ENCODE data around the gene DCAF12. TPM values are rescaled to one million over a fixed set of nuclear protein-coding genes. Genes with fewer than 3 reads are reported as not detected.

Gene DCAF12
- total and polyA plus RNA-seq, 2 of the 4 experiments (the other 2 are of a cell fraction): 7.2 to 17.1 TPM

DNA sequence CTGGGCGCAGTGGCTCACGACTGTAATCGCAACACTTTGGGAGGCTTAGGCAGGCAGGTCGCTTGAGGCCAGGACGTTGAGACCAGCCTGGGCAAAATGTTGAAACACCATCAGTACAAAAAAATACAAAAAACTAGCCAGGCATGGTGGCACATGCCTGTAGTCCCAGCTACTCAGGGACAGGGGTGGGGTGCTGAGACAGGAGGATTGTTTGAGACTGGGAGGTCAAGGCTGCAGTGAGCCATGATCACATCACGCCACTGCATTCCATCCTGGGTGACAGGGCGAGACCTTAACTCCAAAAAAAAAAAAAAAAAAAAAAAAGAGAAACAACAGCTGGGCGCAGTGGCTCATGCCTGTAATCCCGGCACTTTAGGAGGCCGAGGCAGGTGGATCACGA is 23.7 kb downstream of the DCAF12 start:
- H2BK20ac ChIP-seq (ENCODE audit: low read depth, low read length): no peak overlapping the region
- ChIA-PET CTCF (no interaction called here), POLR2A (ENCODE audit: unreplicated experiment) (no interaction called here)
- in situ Hi-C loops (cut with MboI; ENCODE audit: low sequenced_read_pairs) (no loop called here), intact Hi-C loops (cut with micrococcal nuclease) (no loop called here), dilution Hi-C loops (cut with HindIII; ENCODE audit: low sequenced_read_pairs, unreplicated experiment) (no loop called here)
- H3K9me1 ChIP-seq (ENCODE audit: insufficient read depth, low read length): no peaks in the 10 kb centered on the region
- no peak overlapping the region for H3K18ac ChIP-seq (ENCODE audit: low read depth, low read length)
- no peak overlapping the region for H2AFZ ChIP-seq (replicated peaks; ENCODE audit: low read length, poor library complexity)
- ATAC-seq (ENCODE audit: low read depth) (no peak), DNase-seq (no peak)
- H4K20me1 ChIP-seq (ENCODE audit: insufficient read depth, low read length): no peaks in the 10 kb centered on the region
- H3K56ac ChIP-seq (ENCODE audit: extremely low read depth, insufficient read depth, low read length): no peak overlapping the region
- no peak overlapping the region for H2AK5ac ChIP-seq (ENCODE audit: low read depth, low read length)
- H3K23ac ChIP-seq (ENCODE audit: low read depth, low read length): no peak overlapping the region
- WGBS, 2 experiments (ENCODE audit: extremely low coverage in 2 of 2, insufficient read length in 1 of 2): 96% methylated on average over 5 of the region's 11 CpGs; no CpG with 5 or more reads in 1 of the 2 experiments
- H3K4me1 ChIP-seq (ENCODE audit: control insufficient read depth, insufficient read depth, low read length): no peaks in the 10 kb centered on the region
- H2BK5ac ChIP-seq (ENCODE audit: low read depth, low read length, poor library complexity, severe bottlenecking): no peak overlapping the region
- H3K4ac ChIP-seq (ENCODE audit: low read depth, low read length): no peak overlapping the region
- peaks cover 60% of the 10 kb centered on the region for H3K36me3 ChIP-seq (ENCODE audit: control insufficient read depth, insufficient read depth, low read length)
- H4K8ac ChIP-seq (ENCODE audit: low read depth in 2 of 2, low read length in 2 of 2): no peak overlapping the region
- TF ChIP-seq, protein P1, sequence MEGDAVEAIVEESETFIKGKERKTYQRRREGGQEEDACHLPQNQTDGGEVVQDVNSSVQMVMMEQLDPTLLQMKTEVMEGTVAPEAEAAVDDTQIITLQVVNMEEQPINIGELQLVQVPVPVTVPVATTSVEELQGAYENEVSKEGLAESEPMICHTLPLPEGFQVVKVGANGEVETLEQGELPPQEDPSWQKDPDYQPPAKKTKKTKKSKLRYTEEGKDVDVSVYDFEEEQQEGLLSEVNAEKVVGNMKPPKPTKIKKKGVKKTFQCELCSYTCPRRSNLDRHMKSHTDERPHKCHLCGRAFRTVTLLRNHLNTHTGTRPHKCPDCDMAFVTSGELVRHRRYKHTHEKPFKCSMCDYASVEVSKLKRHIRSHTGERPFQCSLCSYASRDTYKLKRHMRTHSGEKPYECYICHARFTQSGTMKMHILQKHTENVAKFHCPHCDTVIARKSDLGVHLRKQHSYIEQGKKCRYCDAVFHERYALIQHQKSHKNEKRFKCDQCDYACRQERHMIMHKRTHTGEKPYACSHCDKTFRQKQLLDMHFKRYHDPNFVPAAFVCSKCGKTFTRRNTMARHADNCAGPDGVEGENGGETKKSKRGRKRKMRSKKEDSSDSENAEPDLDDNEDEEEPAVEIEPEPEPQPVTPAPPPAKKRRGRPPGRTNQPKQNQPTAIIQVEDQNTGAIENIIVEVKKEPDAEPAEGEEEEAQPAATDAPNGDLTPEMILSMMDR (conservative IDR thresholded peaks at IDR 0.05; ENCODE audit: low read depth, low read length): no peak
- no peak for TF ChIP-seq FOS (IDR thresholded peaks at IDR 0.05; ENCODE audit: low read depth, low read length)
- TF ChIP-seq RAD21 (IDR thresholded peaks at IDR 0.05; ENCODE audit: low read length): no peak
- no peak for TF ChIP-seq MAZ (IDR thresholded peaks at IDR 0.05; ENCODE audit: borderline replicate concordance, low read depth, low read length)
- TF ChIP-seq, protein P2, sequence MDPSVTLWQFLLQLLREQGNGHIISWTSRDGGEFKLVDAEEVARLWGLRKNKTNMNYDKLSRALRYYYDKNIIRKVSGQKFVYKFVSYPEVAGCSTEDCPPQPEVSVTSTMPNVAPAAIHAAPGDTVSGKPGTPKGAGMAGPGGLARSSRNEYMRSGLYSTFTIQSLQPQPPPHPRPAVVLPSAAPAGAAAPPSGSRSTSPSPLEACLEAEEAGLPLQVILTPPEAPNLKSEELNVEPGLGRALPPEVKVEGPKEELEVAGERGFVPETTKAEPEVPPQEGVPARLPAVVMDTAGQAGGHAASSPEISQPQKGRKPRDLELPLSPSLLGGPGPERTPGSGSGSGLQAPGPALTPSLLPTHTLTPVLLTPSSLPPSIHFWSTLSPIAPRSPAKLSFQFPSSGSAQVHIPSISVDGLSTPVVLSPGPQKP (IDR thresholded peaks at IDR 0.05; ENCODE audit: borderline replicate concordance, low read depth, low read length): no peak
- TF ChIP-seq CHD1 (IDR thresholded peaks at IDR 0.05; ENCODE audit: low read depth, low read length): no peak
- no peak for TF ChIP-seq SMC3 (IDR thresholded peaks at IDR 0.05; ENCODE audit: low read depth, low read length)
- no peak for TF ChIP-seq BHLHE40 (IDR thresholded peaks at IDR 0.05; ENCODE audit: low read depth, low read length)
- TF ChIP-seq RFX5 (IDR thresholded peaks at IDR 0.05; ENCODE audit: low read depth, low read length): no peak
- TF ChIP-seq NFE2L2 (IDR thresholded peaks at IDR 0.05; ENCODE audit: low read depth, low read length): no peak
- no peak for TF ChIP-seq CEBPB (IDR thresholded peaks at IDR 0.05; ENCODE audit: low read depth, low read length)
- no peak for TF ChIP-seq MXI1 (IDR thresholded peaks at IDR 0.05; ENCODE audit: borderline replicate concordance, low read depth, low read length)
- no peak for TF ChIP-seq MAFK (IDR thresholded peaks at IDR 0.05; ENCODE audit: low read depth, low read length)
- H3K27ac ChIP-seq (ENCODE audit: insufficient read depth, low read length): no peak overlapping the region
- H3K4me2 ChIP-seq (ENCODE audit: low read depth, low read length): no peak overlapping the region
- no peak overlapping the region for H3K4me3 ChIP-seq (ENCODE audit: insufficient read depth, low read depth, low read length)
- no peak overlapping the region for H3K14ac ChIP-seq (replicated peaks; ENCODE audit: low read depth, low read length)
- H4K91ac ChIP-seq (ENCODE audit: insufficient read depth, low read depth, low read length): no peak overlapping the region
- no peaks in the 10 kb centered on the region for H3K9me3 ChIP-seq (ENCODE audit: control insufficient read depth, insufficient read depth, low read length)
- no TSS peak for BruUV-seq (replicated peaks)
- no peak overlapping the region for H2AK9ac ChIP-seq (replicated peaks; ENCODE audit: low read depth, low read length, poor library complexity)
- H3K27me3 ChIP-seq (ENCODE audit: control insufficient read depth, insufficient read depth, low read length): no peaks in the 10 kb centered on the region
- no peak overlapping the region for H2BK120ac ChIP-seq (ENCODE audit: low read depth, low read length)
- H3K9ac ChIP-seq (ENCODE audit: low read depth, low read length): no peak overlapping the region
- peaks cover 0 to 13% of the 10 kb centered on the region in 2 experiments; a peak in 3 of 4 replicates for H3K79me1 ChIP-seq (ENCODE audit: low read depth in 1 of 2, low read length in 2 of 2)
- H2BK15ac ChIP-seq (ENCODE audit: low read depth, low read length): no peak overlapping the region
- H4K5ac ChIP-seq (ENCODE audit: low read depth, low read length): no peak overlapping the region
